Lower lobe of right lung (tissue), 2 donors: ENCODE data around the gene WDR48. TPM values are rescaled to one million over a fixed set of nuclear protein-coding genes. Genes with fewer than 3 reads are reported as not detected.

Source experiments
- ATAC-seq, 2 donors: fragments of 200-7000 bp; cut with Tn5 transposase; one replicate each; pipeline ENCODE4 v1.9.1; 2020 to 2022; ENCODE audit warnings: mild to moderate bottlenecking in 2 of 2, moderate library complexity in 2 of 2
- DNase-seq: peaks from one replicate; pipeline ENCODE4 v3.0.0-alpha.2; 2020
- H3K27ac ChIP-seq: fragments of 200-600 bp; one replicate; pipeline ENCODE4 v1.8.0; 2022
- H3K27me3 ChIP-seq: fragments of 200-600 bp; one replicate; pipeline ENCODE4 v1.8.0; 2022; ENCODE audit warnings: low read depth
- H3K36me3 ChIP-seq: fragments of 200-600 bp; one replicate; pipeline ENCODE4 v1.8.0; 2022; ENCODE audit warnings: mild to moderate bottlenecking
- H3K4me1 ChIP-seq: fragments of 200-600 bp; one replicate; pipeline ENCODE4 v1.8.0; 2022
- H3K4me3 ChIP-seq: fragments of 200-600 bp; one replicate; pipeline ENCODE4 v1.8.0; 2022; ENCODE audit warnings: mild to moderate bottlenecking
- H3K9me3 ChIP-seq: fragments of 200-600 bp; one replicate; pipeline ENCODE4 v1.8.0; 2022
- intact Hi-C: fragments of 100-400 bp; cut with DNase I; formaldehyde crosslinking; loops from one replicate; pipeline ENCODE4 v1.11.0; 2022
- total RNA-seq: library from RNA; stranded (reverse); fragmentation: NEBNext Ultra II Directional; extraction: Animal tissue kit (Norgen Biotek cat#: 25700); gene quantifications from one replicate; pipeline ENCODE4 v1.2.1, GENCODE V29; 2021
- TF ChIP-seq, protein P1 (sequence below): fragments of 200-600 bp; IDR thresholded peaks from one replicate; pipeline ENCODE4 v1.8.0; 2022; ENCODE audit warnings: antibody characterized with exemption, mild to moderate bottlenecking
- donor health status: DM: no; HTN: yes; CAD: no; lungs with severe emphysema.

WDR48 gene
- total RNA-seq, 1 donor from 2014 or later, result 44.2 TPM

DNA sequence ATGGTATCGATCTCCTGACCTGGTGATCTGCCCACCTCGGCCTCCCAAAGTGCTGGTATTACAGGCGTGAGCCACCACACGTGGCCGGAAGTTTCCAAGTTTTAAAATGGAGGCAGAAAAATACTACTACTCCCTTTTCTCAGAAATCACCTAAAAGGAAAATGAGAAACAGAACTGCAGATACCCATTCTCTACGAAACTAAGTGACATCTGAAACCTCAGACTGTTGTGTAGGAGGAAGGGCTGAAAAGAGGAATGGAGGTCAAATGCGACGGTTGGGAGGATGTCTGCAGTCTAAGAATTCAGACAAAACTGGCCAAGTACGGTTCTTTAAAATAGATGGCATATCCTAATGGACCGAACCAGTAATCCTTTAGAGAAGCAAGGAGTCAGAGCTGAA is 24.1 kb downstream of the WDR48 start:
- H3K4me3 ChIP-seq, result no peak overlapping the region
- peaks cover 83% of the 10 kb centered on the region for H3K36me3 ChIP-seq
- DNase-seq (no peak), ATAC-seq (no peak)
- intact Hi-C loops, result no loop called here
- H3K4me1 ChIP-seq, result no peaks in the 10 kb centered on the region
- H3K27me3 ChIP-seq, result no peaks in the 10 kb centered on the region
- H3K27ac ChIP-seq, result no peak overlapping the region
- H3K9me3 ChIP-seq, result no peaks in the 10 kb centered on the region
- TF ChIP-seq, protein P1, sequence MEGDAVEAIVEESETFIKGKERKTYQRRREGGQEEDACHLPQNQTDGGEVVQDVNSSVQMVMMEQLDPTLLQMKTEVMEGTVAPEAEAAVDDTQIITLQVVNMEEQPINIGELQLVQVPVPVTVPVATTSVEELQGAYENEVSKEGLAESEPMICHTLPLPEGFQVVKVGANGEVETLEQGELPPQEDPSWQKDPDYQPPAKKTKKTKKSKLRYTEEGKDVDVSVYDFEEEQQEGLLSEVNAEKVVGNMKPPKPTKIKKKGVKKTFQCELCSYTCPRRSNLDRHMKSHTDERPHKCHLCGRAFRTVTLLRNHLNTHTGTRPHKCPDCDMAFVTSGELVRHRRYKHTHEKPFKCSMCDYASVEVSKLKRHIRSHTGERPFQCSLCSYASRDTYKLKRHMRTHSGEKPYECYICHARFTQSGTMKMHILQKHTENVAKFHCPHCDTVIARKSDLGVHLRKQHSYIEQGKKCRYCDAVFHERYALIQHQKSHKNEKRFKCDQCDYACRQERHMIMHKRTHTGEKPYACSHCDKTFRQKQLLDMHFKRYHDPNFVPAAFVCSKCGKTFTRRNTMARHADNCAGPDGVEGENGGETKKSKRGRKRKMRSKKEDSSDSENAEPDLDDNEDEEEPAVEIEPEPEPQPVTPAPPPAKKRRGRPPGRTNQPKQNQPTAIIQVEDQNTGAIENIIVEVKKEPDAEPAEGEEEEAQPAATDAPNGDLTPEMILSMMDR, result no peak

DNA sequence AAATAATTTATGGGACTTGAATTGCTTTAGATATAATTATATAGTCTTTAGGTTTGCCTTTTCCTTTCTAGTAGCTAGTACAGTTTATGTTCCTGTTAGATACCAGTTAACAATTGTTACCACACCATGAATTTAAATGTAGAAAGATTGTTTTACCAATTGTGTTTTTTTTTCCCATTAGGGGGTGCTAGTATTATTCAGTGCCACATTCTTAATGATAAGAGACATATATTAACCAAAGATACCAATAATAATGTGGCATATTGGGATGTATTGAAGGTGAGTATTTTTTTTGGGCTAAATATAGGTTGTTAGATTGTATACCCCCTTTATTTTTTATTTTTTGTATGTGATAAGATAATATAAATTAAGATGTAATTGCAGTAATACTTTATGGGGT is 27.7 kb downstream of the WDR48 start:
- intact Hi-C loops, result no loop called here
- Histone ChIP-seq H3K4me3 (no peak overlapping the region), H3K36me3 (peaks cover 67% of the 10 kb centered on the region), H3K4me1 (no peaks in the 10 kb centered on the region), H3K9me3 (no peaks in the 10 kb centered on the region), H3K27ac (no peak overlapping the region), H3K27me3 (no peaks in the 10 kb centered on the region)
- ATAC-seq, result no peak
- TF ChIP-seq, protein P1, result no peak
- no peak for DNase-seq

DNA sequence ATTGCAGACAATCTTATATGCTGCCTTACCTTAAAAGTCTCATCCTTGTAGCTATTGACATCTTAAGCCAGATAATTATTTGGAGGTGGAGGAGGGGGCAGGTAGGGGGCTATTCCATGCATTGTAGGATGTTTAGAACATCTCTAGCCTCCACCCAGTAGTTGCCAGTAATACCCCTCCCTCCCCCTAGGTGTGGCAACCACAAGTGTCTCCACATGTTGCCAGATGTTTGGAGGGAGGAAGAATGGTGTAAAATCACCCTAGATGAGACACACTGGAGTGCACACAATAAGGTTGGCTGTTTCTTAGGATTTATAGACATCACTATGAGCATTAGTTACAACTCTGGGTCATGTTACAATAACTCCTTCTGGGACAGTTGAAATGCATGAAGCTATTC is 28.2 kb downstream of the WDR48 start:
- Histone ChIP-seq H3K27me3 (no peaks in the 10 kb centered on the region), H3K27ac (no peak overlapping the region), H3K4me1 (no peaks in the 10 kb centered on the region), H3K4me3 (no peak overlapping the region), H3K9me3 (no peaks in the 10 kb centered on the region), H3K36me3 (peaks cover 67% of the 10 kb centered on the region)
- TF ChIP-seq, protein P1, result no peak
- DNase-seq (no peak), ATAC-seq (no peak)
- intact Hi-C loops, result no loop called here

DNA sequence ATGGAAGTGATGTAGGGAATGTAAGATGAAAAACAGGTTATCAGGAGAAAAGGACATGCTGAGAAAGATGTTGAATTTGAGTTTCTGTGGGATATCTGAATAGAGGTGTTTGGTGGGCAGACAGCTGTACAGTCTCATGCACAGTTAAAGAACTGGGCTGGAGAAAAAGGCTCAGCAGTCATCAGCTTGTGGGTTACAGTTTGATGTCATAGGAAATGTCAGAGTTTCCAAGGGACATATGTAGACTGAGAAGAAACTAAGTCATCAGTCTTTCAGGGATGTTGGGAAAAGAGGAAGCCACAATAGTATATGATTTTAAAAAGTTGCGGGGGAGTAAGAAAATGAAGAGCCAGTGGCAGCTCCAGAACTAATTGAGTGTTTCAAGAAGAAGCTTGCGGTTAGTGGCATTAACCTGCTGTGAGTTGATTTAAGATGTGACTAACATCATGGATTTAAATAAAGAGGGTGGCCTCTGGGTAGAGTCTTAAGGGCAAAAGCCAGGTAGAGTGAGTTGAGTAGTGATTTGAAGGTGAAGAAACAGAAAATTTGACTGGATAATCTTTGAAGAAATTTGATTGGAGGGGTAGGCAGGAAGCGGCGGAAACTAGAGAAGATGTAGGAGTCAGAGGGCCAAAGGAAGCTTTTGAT is 31.0 kb downstream of the WDR48 start:
- no peaks in the 10 kb centered on the region for H3K9me3 ChIP-seq
- TF ChIP-seq, protein P1, result no peak
- ATAC-seq, result no peak
- no peak for DNase-seq
- no peak overlapping the region for H3K27ac ChIP-seq
- no peaks in the 10 kb centered on the region for H3K4me1 ChIP-seq
- H3K27me3 ChIP-seq, result no peaks in the 10 kb centered on the region
- no peak overlapping the region for H3K4me3 ChIP-seq
- H3K36me3 ChIP-seq, result peaks cover 67% of the 10 kb centered on the region
- intact Hi-C loops, result no loop called here

DNA sequence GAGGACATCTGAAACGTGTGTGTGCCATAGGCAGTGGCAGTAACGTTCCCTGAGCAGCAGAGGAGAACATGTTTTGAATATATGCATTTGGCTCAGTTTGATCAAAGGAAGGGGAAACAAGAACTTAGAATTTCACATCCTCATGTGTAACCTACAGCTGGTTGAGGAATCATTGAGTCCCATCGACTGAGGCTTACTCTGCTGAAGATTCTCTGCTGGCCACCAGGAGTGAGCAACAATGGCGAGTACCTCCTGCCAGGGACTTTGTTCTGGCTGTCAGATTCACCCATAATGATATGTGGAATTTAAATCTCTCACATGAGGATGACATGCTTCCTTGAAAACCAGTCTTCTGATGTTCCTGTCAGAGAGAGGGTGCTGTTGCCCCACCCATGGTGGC is 34.3 kb downstream of the WDR48 start:
- Histone ChIP-seq H3K9me3 (no peaks in the 10 kb centered on the region), H3K4me1 (no peaks in the 10 kb centered on the region), H3K36me3 (peaks cover 85% of the 10 kb centered on the region), H3K4me3 (no peak overlapping the region), H3K27ac (no peak overlapping the region), H3K27me3 (no peaks in the 10 kb centered on the region)
- DNase-seq (no peak), ATAC-seq (no peak)
- intact Hi-C loops, result no loop called here
- TF ChIP-seq, protein P1, result no peak
